Measurements from ENCODE around the gene CDH13. TPM values are rescaled to one million over a fixed set of nuclear protein-coding genes. Genes with fewer than 3 reads are reported as not detected.

The CDH13 gene
- total and polyA plus RNA-seq, 2 of the 8 experiments (the other 6 are each of a cell fraction or from before 2014, with no cell fraction given), result 2.3 to 2.4 TPM

DNA sequence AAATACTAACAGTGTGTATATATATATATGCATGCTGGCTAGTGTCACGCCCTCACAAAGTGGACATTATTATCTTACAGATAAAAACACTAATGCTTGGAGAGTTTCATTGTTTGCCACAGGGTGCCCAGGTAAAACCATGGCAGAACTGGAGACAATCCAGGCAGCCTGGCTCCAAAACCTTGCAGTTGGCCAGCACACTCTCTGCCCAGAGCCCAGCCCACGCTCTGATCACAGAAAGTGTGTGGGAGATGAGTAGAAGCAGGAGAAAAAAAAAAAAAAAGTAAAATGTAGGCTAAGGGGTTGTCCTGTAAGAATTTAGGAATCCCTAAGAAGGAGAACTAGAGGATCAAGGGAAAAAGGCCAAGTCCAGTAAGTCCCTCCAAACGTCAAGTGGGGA lies 538.0 kb downstream of the CDH13 start (continued):
- no peak for TF ChIP-seq FOSL1 (IDR thresholded peaks at IDR 0.05; ENCODE audit: insufficient read depth, low read depth, low read length)
- no peak for TF ChIP-seq JUN (IDR thresholded peaks at IDR 0.05; ENCODE audit: low read depth, low read length)
- no peak for TF ChIP-seq TEAD4 (IDR thresholded peaks at IDR 0.05; ENCODE audit: low read depth, low read length)
- TF ChIP-seq KDM1A (IDR thresholded peaks at IDR 0.05; ENCODE audit: borderline replicate concordance, low read length), result no peak
- TF ChIP-seq TBP (IDR thresholded peaks at IDR 0.05; ENCODE audit: low read depth, low read length), result no peak
- TF ChIP-seq, protein P1, sequence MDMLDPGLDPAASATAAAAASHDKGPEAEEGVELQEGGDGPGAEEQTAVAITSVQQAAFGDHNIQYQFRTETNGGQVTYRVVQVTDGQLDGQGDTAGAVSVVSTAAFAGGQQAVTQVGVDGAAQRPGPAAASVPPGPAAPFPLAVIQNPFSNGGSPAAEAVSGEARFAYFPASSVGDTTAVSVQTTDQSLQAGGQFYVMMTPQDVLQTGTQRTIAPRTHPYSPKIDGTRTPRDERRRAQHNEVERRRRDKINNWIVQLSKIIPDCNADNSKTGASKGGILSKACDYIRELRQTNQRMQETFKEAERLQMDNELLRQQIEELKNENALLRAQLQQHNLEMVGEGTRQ (IDR thresholded peaks at IDR 0.05; ENCODE audit: low read length), result no peak
- TF ChIP-seq ZNF274 (IDR thresholded peaks at IDR 0.05; ENCODE audit: borderline replicate concordance, extremely low read depth, low read length), result no peak
- no peak for TF ChIP-seq SAP30 (IDR thresholded peaks at IDR 0.05; ENCODE audit: insufficient read depth, insufficient replicate concordance, low read length)
